ENCODE results near the gene P2RY8.
"Not testable (repeated sequence)": the region's sequence is repeated elsewhere in the genome, so short reads cannot be mapped to it uniquely, and the experiment has no call there.

P2RY8 gene

GRCh38 chrX:1446984-1447968 is 89.7 kb downstream of the P2RY8 start:
- DNase-seq (ENCODE audit: low read depth in 2 of 3, low spot score in 1 of 3) = not testable (repeated sequence)

DNA sequence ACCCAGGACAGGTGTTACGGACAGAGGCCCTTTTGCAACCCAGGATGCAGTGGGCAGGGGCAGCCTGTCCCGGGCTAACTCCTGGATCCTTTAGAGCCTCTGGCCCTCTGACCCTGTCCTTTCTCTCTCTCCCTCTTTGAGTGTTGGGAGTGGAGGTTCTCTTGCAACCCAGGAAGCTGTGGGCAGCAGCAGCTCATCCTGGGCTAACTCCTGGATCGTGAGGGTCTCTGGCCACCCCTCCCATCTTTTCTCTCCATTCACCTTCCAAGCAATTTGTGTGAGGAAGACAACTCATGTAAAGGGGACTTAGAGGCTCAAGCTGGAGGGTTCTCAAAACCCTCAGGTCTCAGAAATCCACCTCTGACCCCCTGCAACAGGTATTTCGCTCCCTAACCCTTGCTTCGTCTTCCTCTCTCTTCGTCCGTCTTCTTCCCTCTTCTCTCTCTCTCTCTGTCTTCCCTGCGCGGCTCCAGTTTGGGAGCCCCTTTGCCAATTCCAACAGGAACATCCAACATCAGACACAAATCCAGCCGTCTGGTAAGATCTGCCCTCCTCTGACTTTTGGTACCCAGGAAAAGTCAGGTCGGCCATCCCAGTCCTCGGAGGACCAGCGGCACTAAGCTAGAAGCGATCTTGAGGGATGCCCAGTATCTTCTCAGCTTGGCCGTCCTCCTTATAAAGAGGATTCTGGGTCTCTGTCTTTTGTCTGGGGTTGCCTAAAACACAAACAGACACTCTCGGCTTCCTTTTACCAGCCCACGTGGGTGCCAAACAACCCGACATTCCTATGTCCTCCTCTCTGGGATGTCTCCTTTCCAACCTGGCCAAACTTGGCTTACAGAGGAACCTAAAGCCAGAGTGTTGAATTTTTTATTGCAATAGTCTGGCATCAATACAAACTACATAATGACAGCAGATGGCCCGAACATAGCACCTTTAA is 92.2 kb downstream of the P2RY8 start:
- DNase-seq (ENCODE audit: low read depth in 2 of 3, low spot score in 1 of 3) = no peak

DNA sequence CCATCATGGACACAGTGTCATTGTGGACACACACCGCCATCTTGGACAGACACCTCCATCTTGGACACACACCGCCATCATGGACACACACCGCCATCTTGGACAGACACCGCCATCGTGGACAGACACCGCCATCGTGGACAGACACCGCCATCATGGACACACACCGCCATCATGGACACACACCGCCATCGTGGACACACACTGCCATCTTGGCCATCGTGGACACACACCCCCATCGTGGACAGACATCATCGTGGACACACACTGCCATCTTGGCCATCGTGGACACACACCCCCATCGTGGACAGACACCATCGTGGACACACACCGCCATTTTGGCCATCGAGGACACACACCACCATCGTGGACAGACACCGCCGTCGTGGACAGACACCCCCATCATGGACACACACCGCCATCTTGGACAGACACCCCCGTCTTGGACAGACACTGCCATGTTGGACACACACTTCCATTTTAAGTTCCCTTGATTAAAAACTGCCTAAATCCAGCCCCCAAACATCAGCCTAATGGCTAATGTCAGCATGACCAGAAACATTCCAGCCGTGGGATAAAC is 93.4 kb downstream of the P2RY8 start:
- DNase-seq (ENCODE audit: low read depth in 2 of 3, low spot score in 1 of 3) = no peak

DNA sequence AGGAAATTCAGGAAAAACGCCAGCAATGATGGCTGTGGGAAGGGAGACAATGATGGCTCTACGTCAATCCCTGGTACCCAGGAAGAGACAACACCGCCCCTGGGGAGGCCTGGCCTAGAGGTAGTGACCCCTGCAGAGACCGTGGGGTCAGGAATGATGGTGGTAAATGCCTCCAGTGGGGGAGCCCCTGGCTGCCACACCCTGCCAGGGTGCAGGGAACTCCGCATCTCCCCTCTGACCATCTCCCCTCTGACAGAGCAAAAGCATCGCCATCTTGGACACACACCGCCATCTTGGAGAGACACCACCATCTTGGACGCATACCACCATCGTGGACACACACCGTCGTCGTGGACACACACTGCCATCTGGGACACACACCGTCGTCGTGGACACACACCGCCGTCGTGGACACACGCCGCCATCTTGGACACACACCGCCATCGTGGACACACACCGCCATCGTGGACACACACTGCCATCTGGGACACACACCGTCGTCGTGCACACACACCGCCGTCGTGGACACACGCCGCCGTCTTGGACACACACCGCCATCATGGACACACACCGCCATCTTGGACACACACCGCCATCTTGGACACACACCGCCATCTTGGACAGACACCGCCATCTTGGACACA is 94.1 kb downstream of the P2RY8 start:
- no peak for DNase-seq (ENCODE audit: low read depth in 2 of 3, low spot score in 1 of 3)

DNA sequence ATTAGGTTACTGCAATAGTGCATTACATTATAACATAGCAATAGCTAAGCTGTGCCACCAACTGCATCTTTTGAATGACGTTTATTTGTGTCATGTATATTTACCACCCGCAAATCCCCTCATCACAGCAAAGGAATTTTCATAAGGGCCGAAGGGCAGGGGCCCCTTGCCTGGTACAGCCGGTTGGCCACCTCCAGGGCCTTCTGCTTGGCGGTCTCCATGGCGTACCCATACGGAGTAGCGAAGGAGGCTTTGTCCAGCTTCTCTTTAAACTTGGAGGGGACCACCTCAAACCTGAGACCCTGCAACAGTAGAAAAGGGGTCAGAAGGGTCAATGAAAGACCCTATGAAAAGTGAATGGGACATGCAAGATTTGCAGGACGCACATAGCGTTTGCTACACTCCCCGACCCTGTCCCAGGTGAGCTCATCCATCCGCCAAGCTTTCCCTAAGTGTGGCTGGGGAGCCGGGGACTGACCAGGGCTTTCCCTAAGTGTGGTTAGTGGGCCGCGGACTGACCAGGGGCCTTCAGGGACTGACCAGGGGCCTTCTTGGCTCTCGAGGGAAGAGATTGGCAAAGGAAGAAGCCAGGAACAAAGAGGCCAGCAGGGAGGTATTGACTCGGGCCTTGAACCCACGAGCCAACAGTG is 94.8 kb downstream of the P2RY8 start:
- no peak for DNase-seq (ENCODE audit: low read depth in 2 of 3, low spot score in 1 of 3)

- DNase-seq (ENCODE audit: low read depth in 2 of 3, low spot score in 1 of 3) = no peak
These were observed 96.5 kb downstream of the P2RY8 start for GRCh38 chrX:1440506-1440905.

DNA sequence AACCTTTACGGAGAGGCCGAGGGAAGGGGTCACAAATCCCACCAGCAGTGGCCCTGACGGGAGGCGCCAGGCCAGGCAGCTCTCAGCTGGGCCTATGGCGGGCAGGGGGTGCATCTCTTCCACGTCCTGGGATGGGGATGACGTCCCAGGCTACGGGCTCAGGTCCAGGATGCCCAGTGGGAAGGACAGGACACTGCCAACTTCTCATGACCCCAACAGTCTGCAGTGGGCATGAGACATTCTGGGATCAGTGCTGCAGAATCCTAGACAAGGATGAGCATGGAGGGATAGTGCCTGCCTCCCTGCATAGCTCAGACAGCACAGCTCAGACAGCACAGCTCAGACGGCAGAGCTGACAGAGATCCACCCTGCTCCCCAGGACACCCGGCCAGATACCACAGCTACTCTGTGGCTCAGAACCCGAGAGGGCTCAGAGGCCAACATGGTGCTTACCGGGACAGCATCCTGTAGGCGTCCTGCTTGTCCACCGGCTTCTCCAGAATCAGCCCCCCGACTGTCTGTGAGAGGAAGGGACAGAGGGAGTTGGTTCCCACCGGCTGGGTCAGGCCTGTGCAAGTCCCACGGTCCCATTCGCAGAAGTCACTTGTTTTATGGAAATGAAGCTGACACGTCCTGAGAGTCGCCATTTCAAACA is 101.6 kb downstream of the P2RY8 start:
- no peak for DNase-seq (ENCODE audit: low read depth in 2 of 3, low spot score in 1 of 3)

DNA sequence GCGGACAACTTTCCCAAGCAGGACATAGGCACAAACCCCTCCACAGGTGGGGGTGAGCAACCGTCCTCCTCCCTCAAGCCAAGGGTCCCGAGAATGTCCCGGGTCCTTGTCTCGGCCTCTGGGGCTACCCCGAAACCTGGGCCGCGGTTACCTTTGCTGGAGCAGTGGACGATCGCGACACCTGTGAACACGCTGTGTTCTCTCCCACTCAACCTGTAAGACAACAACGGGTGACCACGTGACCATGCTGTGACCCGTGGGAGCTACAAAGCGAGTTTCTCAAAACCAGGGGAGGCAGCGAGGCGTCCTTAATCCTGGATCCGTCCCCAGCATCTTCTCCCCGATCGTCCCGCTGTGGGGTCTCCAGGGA is 102.1 kb downstream of the P2RY8 start:
- DNase-seq (ENCODE audit: low read depth in 2 of 3, low spot score in 1 of 3) = no peak

GRCh38 chrX:1433646-1434357 is 103.2 kb downstream of the P2RY8 start:
- DNase-seq (ENCODE audit: low read depth in 2 of 3, low spot score in 1 of 3) = no peak

DNA sequence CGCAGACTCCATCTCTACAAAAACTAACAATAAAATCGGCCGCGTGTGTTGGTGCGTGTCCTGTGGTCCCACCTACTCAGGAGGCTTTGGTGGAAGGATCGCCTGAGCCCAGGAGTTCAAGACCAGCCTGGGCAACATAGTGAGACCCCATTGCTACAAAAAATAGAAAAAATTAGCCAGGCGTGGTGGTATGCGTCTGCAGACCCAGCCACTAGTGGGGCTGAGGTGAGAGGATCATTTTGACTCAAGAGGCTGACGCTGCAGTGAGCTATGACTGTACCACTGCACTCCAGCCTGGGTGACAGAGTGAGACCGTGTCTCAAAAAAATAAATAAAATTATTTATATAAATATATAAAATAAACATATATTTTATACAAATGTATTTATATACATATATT is 106.5 kb downstream of the P2RY8 start:
- DNase-seq (ENCODE audit: low read depth in 2 of 3, low spot score in 1 of 3) = no peak

- no peak for DNase-seq (ENCODE audit: low read depth in 2 of 3, low spot score in 1 of 3)
These were observed 109.2 kb downstream of the P2RY8 start for GRCh38 chrX:1427756-1428155.

DNA sequence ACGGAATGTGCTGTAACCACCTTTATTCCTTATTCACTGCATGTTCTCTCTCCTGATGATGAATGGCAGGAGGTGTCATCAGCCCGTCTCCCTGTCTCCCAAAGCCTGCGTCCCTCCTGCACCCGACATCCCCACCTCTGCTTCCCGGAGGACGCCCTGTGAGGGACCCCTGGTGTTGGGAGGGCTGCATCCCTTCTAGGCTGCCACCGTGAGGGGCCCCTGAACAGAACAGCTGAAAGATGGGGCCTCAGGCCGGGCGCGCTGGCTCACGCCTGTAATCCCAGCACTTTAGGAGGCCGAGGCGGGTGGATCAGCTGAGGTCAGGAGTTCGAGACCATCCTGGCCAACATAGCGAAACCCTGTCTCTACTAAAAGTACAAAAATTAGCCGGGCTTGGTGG is 110.7 kb downstream of the P2RY8 start:
- DNase-seq (ENCODE audit: low read depth in 2 of 3, low spot score in 1 of 3) = not testable (repeated sequence)

DNA sequence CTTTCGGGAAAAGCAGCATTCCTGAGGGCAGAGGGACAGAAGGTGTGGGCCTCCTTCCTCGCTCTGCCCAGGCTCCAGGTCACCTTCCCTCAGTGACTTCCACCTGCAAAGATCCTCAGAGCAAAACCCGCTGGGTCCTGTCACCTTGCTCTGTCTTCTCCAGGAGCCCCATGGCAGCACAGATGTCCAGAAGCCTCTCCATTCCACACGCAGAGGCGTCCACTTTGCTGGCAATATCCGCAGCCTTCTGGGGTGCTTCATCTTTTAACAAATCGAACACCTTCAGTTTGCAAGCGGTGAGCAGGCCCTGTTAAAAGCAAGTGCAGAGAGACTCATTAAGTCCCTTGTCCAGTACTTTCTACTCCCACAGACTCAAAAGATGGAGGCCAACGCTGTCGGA is 111.6 kb downstream of the P2RY8 start:
- DNase-seq (ENCODE audit: low read depth in 2 of 3, low spot score in 1 of 3) = no peak

- no peak for DNase-seq (ENCODE audit: low read depth in 2 of 3, low spot score in 1 of 3)
These were observed 112.7 kb downstream of the P2RY8 start for GRCh38 chrX:1424147-1424851.

DNA sequence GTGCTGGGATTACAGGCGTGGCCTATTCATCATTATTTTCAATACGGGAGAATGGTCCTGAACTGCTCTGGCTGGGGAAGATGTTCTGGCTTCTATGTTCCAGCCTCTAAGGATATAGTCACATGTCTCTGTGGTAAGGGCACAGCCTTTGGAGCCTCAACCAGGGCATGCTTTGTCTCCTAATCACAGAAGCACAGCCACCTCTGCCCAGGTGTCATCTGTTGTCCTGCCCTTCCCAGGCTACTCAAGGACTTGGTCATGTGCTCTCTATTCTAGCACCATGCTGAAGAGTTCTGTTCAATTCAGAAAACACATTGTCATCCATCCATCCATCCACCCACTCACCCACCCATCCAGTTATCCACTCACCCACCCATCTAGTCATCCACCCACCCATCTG is 113.8 kb downstream of the P2RY8 start:
- no peak for DNase-seq (ENCODE audit: low read depth in 2 of 3, low spot score in 1 of 3)

GRCh38 chrX:1422135-1422465 is 114.9 kb downstream of the P2RY8 start:
- no peak for DNase-seq (ENCODE audit: low read depth in 2 of 3, low spot score in 1 of 3)

- DNase-seq (ENCODE audit: low read depth in 2 of 3, low spot score in 1 of 3) = no peak
These were observed 115.4 kb downstream of the P2RY8 start for GRCh38 chrX:1421433-1422134.

GRCh38 chrX:1420371-1420770 is 116.6 kb downstream of the P2RY8 start:
- no peak for DNase-seq (ENCODE audit: low read depth in 2 of 3, low spot score in 1 of 3)
